Skeletal muscle satellite cell (primary cell): ENCODE results near the gene GALNT9.

Source experiments
- H3K27me3 ChIP-seq: 2 replicates; pipeline ENCODE4 v1.7.0; 2013; ENCODE audit warnings: low read length; ENCODE audit not compliant: control insufficient read depth, insufficient read depth
- H3K36me3 ChIP-seq: 2 replicates; pipeline ENCODE4 v1.7.0; 2013; ENCODE audit warnings: mild to moderate bottlenecking, control low read depth, low read length; ENCODE audit not compliant: insufficient read depth
- H3K4me1 ChIP-seq: 2 replicates; pipeline ENCODE4 v1.7.0; 2013; ENCODE audit warnings: low read length; ENCODE audit not compliant: control insufficient read depth, insufficient read depth
- H3K4me2 ChIP-seq: 2 replicates; pipeline ENCODE4 v1.7.0; 2013; ENCODE audit warnings: mild to moderate bottlenecking, low read length
- H3K4me3 ChIP-seq: 2 replicates; pipeline ENCODE4 v1.7.0; 2013; ENCODE audit warnings: low read length
- H3K9ac ChIP-seq: 2 replicates; pipeline ENCODE4 v1.7.0; 2013; ENCODE audit warnings: mild to moderate bottlenecking, low read depth, low read length, moderate library complexity
- H3K9me3 ChIP-seq: replicated peaks from 2 replicates; pipeline ENCODE4 v1.7.0; 2013; ENCODE audit warnings: mild to moderate bottlenecking, control low read depth, low read length

The GALNT9 gene

DNA sequence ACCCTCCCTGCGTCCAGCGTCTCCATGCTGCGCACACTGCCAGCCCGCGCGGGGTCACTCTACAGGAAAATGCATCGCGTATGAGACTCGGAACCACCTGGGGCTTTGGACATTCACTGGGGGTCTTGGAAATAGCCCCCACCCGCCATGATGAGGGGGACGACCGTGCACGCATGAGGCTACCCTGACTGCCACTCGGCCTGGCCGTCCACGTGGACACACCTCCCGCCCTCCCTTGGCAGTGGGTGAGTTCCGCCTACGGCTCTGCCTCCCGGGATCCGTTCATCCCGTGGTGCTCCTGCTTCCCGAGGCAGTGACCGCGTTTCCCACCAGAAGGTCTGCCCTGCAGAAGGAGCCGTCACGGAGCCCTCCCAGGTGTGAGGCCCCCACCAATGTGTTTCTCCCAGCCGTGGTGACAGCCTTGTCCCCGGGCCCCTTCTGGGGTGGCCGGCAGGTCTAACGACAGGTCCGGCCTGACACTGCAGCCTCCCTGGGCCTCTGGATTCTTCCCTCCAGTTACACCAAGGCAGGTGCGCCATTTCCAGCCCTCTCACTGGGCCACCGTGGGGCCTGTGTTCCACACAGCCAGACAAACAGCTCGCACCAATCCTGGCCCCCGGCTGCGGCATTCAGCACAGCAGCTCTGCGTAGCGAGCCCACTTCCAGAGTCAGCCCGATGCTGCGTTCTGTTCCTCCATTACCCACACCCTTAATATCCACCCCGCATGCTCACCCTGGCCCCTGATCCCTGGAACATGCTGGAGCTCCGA is 11.1 kb upstream of the GALNT9 start:
- Histone ChIP-seq H3K36me3 (no peaks in the 10 kb centered on the region), H3K4me1 (no peaks in the 10 kb centered on the region), H3K9me3 (no peaks in the 10 kb centered on the region), H3K4me3 (no peak overlapping the region), H3K9ac (no peak overlapping the region), H3K4me2 (no peak overlapping the region), H3K27me3 (peaks cover 13% of the 10 kb centered on the region)

DNA sequence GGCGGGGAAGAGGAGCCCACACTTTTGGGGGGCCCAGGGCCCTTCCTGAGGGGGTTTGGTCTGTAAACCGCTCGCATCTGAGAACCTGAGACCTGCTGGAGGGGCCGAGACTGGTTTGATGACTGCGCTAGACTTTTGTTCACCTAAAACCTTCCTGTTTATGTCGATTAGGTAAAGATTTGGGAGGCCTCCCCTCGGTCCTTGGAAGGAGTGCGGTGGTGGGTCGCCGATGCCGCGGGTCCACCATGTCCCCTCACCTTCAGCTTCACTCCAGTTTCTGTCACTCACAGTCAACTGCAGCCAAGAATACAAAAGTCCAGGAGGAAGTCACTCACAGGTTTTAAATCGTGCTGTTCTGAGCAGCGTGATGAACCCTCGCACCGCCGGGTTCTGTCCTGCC is 10.5 kb upstream of the GALNT9 start:
- no peaks in the 10 kb centered on the region for H3K4me1 ChIP-seq
- no peak overlapping the region for H3K9ac ChIP-seq
- no peaks in the 10 kb centered on the region for H3K9me3 ChIP-seq
- H3K36me3 ChIP-seq: no peaks in the 10 kb centered on the region
- H3K4me3 ChIP-seq: no peak overlapping the region
- peaks cover 13% of the 10 kb centered on the region for H3K27me3 ChIP-seq
- no peak overlapping the region for H3K4me2 ChIP-seq

DNA sequence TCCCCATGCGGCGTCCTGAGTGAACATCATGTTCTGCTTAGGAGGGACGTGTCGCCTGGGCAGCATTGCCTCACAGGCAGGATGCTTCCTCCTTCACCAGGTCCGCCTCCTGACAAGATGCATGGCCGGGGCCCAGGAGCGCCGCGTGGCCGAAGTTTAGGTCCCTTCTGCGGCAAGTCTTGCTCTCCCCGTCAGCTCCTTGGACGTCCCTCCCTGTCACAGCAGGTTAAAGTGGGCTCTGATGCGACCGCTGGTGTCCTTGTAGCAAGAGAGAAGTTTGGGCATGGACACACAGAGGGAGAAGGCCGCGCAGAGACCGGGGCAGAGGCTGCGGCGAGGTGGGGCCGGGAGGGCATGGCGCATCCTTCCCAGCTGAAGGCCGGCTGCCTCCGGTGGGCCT is 9.4 kb upstream of the GALNT9 start:
- H3K4me3 ChIP-seq: no peak overlapping the region
- peaks cover 4% of the 10 kb centered on the region for H3K27me3 ChIP-seq
- H3K9ac ChIP-seq: no peak overlapping the region
- no peaks in the 10 kb centered on the region for H3K4me1 ChIP-seq
- no peak overlapping the region for H3K4me2 ChIP-seq
- no peaks in the 10 kb centered on the region for H3K9me3 ChIP-seq
- no peaks in the 10 kb centered on the region for H3K36me3 ChIP-seq

DNA sequence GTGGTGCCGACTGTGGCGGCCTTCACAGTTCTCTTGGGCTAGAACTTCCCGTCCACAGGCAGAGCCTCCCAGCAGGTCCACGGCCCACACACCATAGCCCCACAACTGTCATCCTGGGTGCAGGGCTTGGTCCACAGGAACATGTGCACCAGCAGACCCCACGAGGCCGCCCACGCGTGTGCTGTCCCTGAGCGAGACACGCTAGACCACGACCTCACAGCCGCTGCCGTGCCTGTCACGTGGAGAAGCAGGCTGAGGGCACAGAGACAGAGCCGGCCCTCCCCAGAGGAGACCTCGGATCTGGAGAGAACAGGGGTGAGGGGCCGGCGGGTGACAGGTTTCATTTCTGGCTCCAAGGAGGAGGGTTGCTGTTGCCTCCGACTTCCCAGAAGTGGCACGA is 8.9 kb upstream of the GALNT9 start:
- Histone ChIP-seq H3K27me3 (peaks cover 3% of the 10 kb centered on the region), H3K4me3 (no peak overlapping the region), H3K4me1 (no peaks in the 10 kb centered on the region), H3K36me3 (no peaks in the 10 kb centered on the region), H3K9me3 (no peaks in the 10 kb centered on the region), H3K9ac (no peak overlapping the region), H3K4me2 (no peak overlapping the region)

DNA sequence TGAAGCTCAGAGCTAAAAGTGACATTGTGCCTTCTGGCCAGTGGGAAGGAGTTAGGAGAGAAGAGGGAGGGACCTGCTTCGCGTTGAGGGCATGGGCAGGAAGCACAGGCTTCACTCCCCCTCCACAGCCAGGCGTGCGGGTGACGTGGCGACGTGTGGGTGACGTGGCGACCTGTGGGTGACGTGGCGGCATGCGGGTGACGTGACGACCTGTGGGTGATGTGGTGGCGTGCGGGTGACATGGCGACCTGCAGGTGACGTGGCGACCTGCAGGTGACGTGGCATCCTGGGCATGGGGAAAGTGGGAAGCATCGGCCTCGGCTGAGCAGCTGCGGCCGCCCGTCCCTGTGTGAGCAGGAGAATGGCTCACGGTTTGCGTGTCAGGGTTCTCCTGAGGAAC is 8.2 kb upstream of the GALNT9 start:
- H3K9me3 ChIP-seq: no peaks in the 10 kb centered on the region
- H3K27me3 ChIP-seq: peaks cover 3% of the 10 kb centered on the region
- H3K9ac ChIP-seq: no peak overlapping the region
- no peaks in the 10 kb centered on the region for H3K4me1 ChIP-seq
- no peak overlapping the region for H3K4me3 ChIP-seq
- no peak overlapping the region for H3K4me2 ChIP-seq
- no peaks in the 10 kb centered on the region for H3K36me3 ChIP-seq

DNA sequence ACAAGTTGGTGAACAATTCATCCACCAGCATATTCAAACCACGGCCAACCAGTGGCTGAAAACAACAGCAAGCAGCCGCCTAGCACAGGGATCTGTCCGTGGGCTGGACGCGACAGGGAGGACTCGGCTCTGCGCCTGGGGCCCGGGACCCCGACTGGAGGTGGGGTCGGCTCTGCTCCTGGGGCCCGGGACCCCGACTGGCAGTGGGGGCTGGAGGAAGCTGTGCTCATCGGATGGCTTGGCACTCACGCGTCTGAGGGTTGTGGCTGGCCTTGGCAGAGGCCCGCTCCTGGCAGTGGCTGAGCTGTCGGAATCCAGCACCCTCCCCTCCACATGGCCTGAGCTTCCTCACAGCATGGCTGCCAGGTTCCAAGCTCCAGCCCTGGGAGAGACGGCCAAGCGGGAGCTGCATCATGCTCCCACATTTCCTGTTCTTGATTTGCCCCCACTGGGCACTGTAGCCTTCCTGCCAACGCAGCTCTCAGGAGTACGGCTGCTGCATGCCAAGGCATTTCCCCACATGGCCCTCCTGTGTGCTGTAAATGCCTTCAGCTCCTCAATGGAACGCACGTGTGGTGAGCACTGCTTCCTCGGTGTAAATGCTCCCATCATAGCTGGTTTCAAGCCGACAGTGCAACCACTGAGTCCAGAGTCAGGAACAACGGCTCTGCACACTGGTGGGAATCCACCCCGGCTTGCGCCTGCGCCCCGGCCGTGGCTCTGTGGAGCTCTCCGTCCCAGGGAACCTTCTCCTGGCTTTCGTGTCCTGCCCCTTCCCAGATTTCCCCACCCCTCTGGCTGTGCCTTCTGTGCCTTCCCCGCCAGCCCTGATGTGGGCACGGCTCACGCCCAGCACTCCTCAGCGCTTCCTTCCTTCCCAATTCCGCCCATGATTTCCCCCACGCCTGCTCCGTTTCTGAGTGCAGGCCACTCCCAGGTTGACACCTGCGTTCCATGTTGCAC is 7.3 kb upstream of the GALNT9 start:
- Histone ChIP-seq H3K9me3 (no peaks in the 10 kb centered on the region), H3K27me3 (peaks cover 3% of the 10 kb centered on the region), H3K4me2 (no peak overlapping the region), H3K36me3 (no peaks in the 10 kb centered on the region), H3K4me3 (no peak overlapping the region), H3K4me1 (no peaks in the 10 kb centered on the region), H3K9ac (no peak overlapping the region)

DNA sequence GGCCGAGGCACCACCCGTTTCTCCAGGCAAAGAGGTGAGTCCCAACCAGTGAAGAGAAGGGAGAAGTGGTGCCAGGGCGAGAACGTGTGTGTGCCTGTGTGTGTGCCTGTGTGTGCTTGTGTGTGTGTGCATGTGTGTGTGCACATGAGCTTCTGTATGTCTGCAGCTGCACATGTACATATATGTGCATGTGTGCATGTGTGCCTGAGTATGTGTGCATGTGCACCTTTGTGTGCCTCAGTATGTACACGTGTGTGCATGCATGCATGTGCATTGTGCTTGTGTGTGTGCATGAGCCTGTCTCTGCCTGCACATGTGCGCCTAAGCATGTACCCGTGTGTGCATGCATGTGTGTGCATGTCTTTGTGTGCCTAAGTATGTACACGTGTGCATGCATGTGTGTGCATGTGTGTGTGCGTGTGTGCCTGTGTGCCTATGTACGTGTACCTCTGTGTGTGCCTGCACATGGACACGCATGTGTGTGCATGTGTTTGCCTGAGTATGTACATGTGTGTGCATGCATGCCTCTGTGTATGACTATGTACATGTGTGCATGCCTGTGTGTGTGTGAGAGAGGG is 5.9 kb upstream of the GALNT9 start:
- no peak overlapping the region for H3K9ac ChIP-seq
- no peaks in the 10 kb centered on the region for H3K9me3 ChIP-seq
- H3K4me2 ChIP-seq: no peak overlapping the region
- H3K36me3 ChIP-seq: no peaks in the 10 kb centered on the region
- peaks cover 11% of the 10 kb centered on the region for H3K27me3 ChIP-seq
- H3K4me3 ChIP-seq: no peak overlapping the region
- H3K4me1 ChIP-seq: no peaks in the 10 kb centered on the region

DNA sequence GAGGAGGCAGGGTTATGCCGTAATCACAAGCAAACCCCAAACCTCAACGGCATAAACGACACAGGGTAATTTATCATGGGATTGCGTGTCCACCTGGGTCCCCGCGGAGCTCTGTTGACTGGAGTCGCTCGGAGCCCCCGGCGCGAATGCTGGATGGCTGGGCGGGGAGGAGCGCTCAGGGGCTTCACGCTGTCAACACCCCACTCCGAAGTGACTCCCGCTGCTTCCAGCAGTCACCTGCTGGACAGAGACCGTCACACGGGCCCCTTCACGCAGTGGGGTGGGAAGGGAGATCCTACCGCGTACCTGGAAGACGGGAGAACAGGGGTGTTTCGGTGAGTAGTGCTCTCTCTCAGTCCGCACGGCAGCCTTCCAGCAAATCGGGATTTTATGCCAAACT is 4.4 kb upstream of the GALNT9 start:
- Histone ChIP-seq H3K4me3 (no peak overlapping the region), H3K4me2 (no peak overlapping the region), H3K36me3 (no peaks in the 10 kb centered on the region), H3K9ac (no peak overlapping the region), H3K4me1 (no peaks in the 10 kb centered on the region), H3K9me3 (no peaks in the 10 kb centered on the region), H3K27me3 (peaks cover 17% of the 10 kb centered on the region)

DNA sequence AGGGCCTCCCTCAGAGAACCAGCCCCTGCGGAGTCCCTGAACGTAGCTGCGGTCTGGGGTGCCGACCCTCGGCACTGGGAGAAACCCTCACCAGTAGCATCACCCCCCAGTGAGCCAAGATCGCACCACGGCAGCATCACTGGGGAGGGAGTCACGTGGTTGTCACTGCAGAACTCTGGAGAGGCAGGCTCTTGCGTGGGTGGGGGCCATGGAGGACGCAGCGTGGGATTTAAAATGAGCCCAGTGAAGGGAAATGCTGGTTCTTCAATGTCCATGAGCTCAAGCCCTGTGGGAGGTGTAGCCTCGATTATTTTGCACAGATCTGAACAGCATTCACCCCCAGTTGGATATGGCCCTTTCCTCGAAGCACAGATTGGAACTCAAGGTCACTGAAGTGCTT is 3.9 kb upstream of the GALNT9 start:
- no peaks in the 10 kb centered on the region for H3K9me3 ChIP-seq
- peaks cover 21% of the 10 kb centered on the region for H3K27me3 ChIP-seq
- no peak overlapping the region for H3K4me2 ChIP-seq
- peaks cover 2% of the 10 kb centered on the region for H3K4me1 ChIP-seq
- no peak overlapping the region for H3K9ac ChIP-seq
- H3K36me3 ChIP-seq: no peaks in the 10 kb centered on the region
- no peak overlapping the region for H3K4me3 ChIP-seq

DNA sequence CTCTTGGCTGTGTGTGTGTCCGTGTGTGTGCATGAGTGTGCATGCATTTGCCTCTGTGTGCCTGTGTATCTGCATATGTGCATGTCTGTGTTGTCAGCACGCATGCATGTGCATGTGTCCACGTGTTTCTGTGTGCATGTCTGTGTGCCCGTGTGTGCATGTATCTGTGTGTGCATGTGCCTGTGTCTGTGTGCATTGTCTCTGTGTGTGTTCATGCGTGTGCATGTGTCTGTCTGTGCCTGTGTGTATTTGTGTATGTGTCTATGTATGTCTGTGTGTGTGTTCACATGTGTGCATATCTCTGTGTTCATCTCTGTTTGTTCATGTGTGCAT is 1.1 kb upstream of the GALNT9 start:
- H3K4me1 ChIP-seq: peaks cover 19% of the 10 kb centered on the region
- H3K36me3 ChIP-seq: no peaks in the 10 kb centered on the region
- H3K9ac ChIP-seq: no peak overlapping the region
- H3K27me3 ChIP-seq: peaks cover 23% of the 10 kb centered on the region
- no peak overlapping the region for H3K4me3 ChIP-seq
- H3K4me2 ChIP-seq: no peak overlapping the region
- no peaks in the 10 kb centered on the region for H3K9me3 ChIP-seq

DNA sequence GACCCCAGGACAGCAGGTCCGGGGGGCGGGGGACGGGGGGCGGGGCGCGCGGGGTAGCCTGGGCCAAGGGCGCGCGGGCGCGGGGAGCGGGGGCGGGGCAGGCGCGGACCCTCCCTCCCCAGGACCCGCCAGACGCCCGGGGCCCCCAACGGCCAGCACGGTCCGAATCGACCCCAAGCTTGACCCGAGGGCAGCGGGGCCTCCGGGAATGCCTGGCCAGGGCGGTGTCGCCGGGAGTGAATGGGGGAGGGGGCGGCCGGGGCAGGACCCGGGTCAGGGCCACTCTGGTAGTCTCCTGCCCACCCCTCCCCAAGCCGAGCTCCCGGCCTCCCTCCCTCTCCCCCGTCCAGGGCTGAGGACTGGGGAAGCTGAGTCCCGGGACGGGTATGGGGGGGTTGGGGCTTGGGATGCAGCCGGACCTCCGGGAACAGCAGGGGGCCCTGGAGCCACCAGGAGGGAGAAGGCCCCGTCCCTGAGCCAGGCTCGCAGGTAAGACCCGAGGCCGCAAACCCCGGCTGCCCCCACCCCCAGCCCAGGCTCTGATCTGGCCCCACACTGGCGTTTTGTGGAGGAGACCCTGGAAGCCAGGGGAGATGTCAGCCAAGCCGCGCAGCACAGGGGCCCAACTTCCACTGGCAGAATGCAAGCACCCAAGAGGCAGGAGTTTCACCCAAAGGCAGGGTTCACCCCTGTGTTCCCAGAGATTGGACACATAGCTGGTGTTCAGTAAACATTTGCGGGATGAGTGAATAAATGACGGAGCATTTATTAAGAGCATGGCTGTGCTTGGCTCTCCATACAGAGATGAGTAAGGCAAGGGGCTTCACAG is 545 bp upstream of the GALNT9 start:
- Histone ChIP-seq H3K4me2 (no peak overlapping the region), H3K4me3 (no peak overlapping the region), H3K36me3 (no peaks in the 10 kb centered on the region), H3K9ac (no peak overlapping the region), H3K27me3 (peaks cover 23% of the 10 kb centered on the region), H3K9me3 (no peaks in the 10 kb centered on the region), H3K4me1 (peaks cover 19% of the 10 kb centered on the region)
